AG09319 (cell line): ENCODE results near the gene TNFRSF13B.

Source experiments
- DNase-seq: peaks from one replicate; pipeline ENCODE4 v3.0.0-alpha.2; 2010; ENCODE audit warnings: low read depth; ENCODE audit errors: extremely low read depth
- CTCF ChIP-seq: IDR thresholded peaks from 2 replicates; pipeline ENCODE4 v1.5.1; 2011; ENCODE audit warnings: low read depth, mild to moderate bottlenecking, inconsistent platforms, low read length, moderate library complexity

Gene TNFRSF13B

GRCh38 chr17:16932611-16933010, 39.3 kb downstream of the TNFRSF13B start:
- no peak for TF ChIP-seq CTCF
- no peak for DNase-seq

- no peak for TF ChIP-seq CTCF
- no peak for DNase-seq
Measured at GRCh38 chr17:16932156-16932555, 39.8 kb downstream of the TNFRSF13B start.

GRCh38 chr17:16931318-16932060, 40.4 kb downstream of the TNFRSF13B start:
- no peak for DNase-seq
- no peak for TF ChIP-seq CTCF

GRCh38 chr17:16930571-16931317, 41.2 kb downstream of the TNFRSF13B start:
- DNase-seq: no peak
- TF ChIP-seq CTCF: no peak

- no peak for TF ChIP-seq CTCF
Measured at GRCh38 chr17:16929757-16930520, 42.0 kb downstream of the TNFRSF13B start.

GRCh38 chr17:16929035-16929680, 42.8 kb downstream of the TNFRSF13B start:
- DNase-seq: no peak
- TF ChIP-seq CTCF: no peak

More at GRCh38 chr17:16929757-16930520, 42.0 kb downstream of the TNFRSF13B start:
- no peak for DNase-seq
